Urinary bladder (tissue), 4 donors: ENCODE measurements around the gene LRRN1. TPM values are rescaled to one million over a fixed set of nuclear protein-coding genes. Genes with fewer than 3 reads are reported as not detected.
A peak's percentile ranks its signal among the peaks of the same experiment; 100 is the strongest.

ENCODE experiments used
- DNase-seq: peaks from one replicate; pipeline ENCODE4 v3.0.0-alpha.2; 2015; ENCODE audit errors: extremely low spot score
- H3K27ac ChIP-seq: one replicate; pipeline ENCODE4 v1.5.1; 2013; ENCODE audit warnings: low read depth, mild to moderate bottlenecking, moderate library complexity
- H3K36me3 ChIP-seq: one replicate; pipeline ENCODE4 v1.6.1; 2013; ENCODE audit warnings: mild to moderate bottlenecking, moderate library complexity; ENCODE audit not compliant: insufficient read depth
- H3K4me1 ChIP-seq: one replicate; pipeline ENCODE4 v1.6.1; 2013; ENCODE audit warnings: mild to moderate bottlenecking, moderate library complexity; ENCODE audit not compliant: insufficient read depth
- H3K4me3 ChIP-seq: one replicate; pipeline ENCODE4 v1.5.1; 2013; ENCODE audit warnings: low read depth, low read length
- WGBS: extraction: QIAGEN DNeasy Blood & Tissue Kit; methylation state at CpG from one replicate; pipeline ENCODE4 v1.1.7; 2013; 5-methylcytosine and 5-hydroxymethylcytosine counted together
- polyA plus RNA-seq: library from polyadenylated mRNA; stranded (reverse); fragments of 200-250 nt; gene quantifications from one replicate; pipeline ENCODE4 v1.2.3, GENCODE V29; 2013
- total RNA-seq: library from RNA; depleted of rRNA; stranded (reverse); fragments of >200 nt; gene quantifications from one replicate; pipeline ENCODE4 v1.2.3, GENCODE V29; 2014
- donor health status: healthy with polysubstance abuse.
- donor health status: healthy.

Gene LRRN1
- total RNA-seq (18.2 TPM), polyA plus RNA-seq (0.87 TPM)

GRCh38 chr3:3799173-3800079, at the start of gene LRRN1:
LRRN1 (plus strand) TSS chr3:3799431; CDS start chr3:3844642, 45,211 bp downstream.
- H3K4me1 ChIP-seq: no peaks in the 10 kb centered on the region
- peak within 1 kb of the TSS; percentile 60 for H3K4me3 ChIP-seq
- under 1% methylated on average over 102 of the region's 102 CpGs for WGBS
- no peak within 1 kb of the TSS for H3K27ac ChIP-seq
- no peaks in the 10 kb centered on the region for H3K36me3 ChIP-seq
- DNase-seq: no peak

- Histone ChIP-seq H3K4me3 (no peak overlapping the region), H3K36me3 (no peaks in the 10 kb centered on the region), H3K4me1 (no peaks in the 10 kb centered on the region), H3K27ac (no peak overlapping the region)
- 59% methylated on average over 3 of the region's 3 CpGs for WGBS
- no peak for DNase-seq
Observed at GRCh38 chr3:3753416-3753815, 45.8 kb upstream of the LRRN1 start.

GRCh38 chr3:3765661-3766060, 33.6 kb upstream of the LRRN1 start:
- Histone ChIP-seq H3K27ac (no peak overlapping the region), H3K36me3 (no peaks in the 10 kb centered on the region), H3K4me3 (no peak overlapping the region), H3K4me1 (no peaks in the 10 kb centered on the region)
- WGBS: 84% methylated on average over 4 of the region's 4 CpGs
- DNase-seq: no peak

- H3K4me1 ChIP-seq: no peaks in the 10 kb centered on the region
- H3K27ac ChIP-seq: no peak overlapping the region
- WGBS: 55% methylated on average over 1 of the region's 1 CpG
- H3K4me3 ChIP-seq: no peak overlapping the region
- DNase-seq: no peak
- H3K36me3 ChIP-seq: no peaks in the 10 kb centered on the region
Observed at GRCh38 chr3:3766140-3766539, 33.1 kb upstream of the LRRN1 start.

- Histone ChIP-seq H3K4me3 (no peak overlapping the region), H3K27ac (no peak overlapping the region), H3K36me3 (no peaks in the 10 kb centered on the region), H3K4me1 (no peaks in the 10 kb centered on the region)
- DNase-seq: no peak
- 76% methylated on average over 3 of the region's 3 CpGs for WGBS
Observed at GRCh38 chr3:3771094-3771493, 28.1 kb upstream of the LRRN1 start.

GRCh38 chr3:3771567-3771966, 27.7 kb upstream of the LRRN1 start:
- Histone ChIP-seq H3K27ac (no peak overlapping the region), H3K36me3 (no peaks in the 10 kb centered on the region), H3K4me1 (no peaks in the 10 kb centered on the region), H3K4me3 (no peak overlapping the region)
- DNase-seq: no peak
- WGBS: 95% methylated on average over 1 of the region's 1 CpG

- H3K4me1 ChIP-seq: no peaks in the 10 kb centered on the region
- no peaks in the 10 kb centered on the region for H3K36me3 ChIP-seq
- H3K4me3 ChIP-seq: no peak overlapping the region
- WGBS: 42% methylated on average over 1 of the region's 1 CpG
- H3K27ac ChIP-seq: no peak overlapping the region
- no peak for DNase-seq
Observed at GRCh38 chr3:3772338-3772737, 26.9 kb upstream of the LRRN1 start.

GRCh38 chr3:3772920-3773319, 26.3 kb upstream of the LRRN1 start:
- 76% methylated on average over 7 of the region's 7 CpGs for WGBS
- Histone ChIP-seq H3K36me3 (no peaks in the 10 kb centered on the region), H3K4me1 (no peaks in the 10 kb centered on the region), H3K4me3 (no peak overlapping the region), H3K27ac (no peak overlapping the region)
- no peak for DNase-seq

- Histone ChIP-seq H3K36me3 (no peaks in the 10 kb centered on the region), H3K4me3 (no peak overlapping the region), H3K4me1 (no peaks in the 10 kb centered on the region), H3K27ac (no peak overlapping the region)
- WGBS: 94% methylated on average over 4 of the region's 4 CpGs
- no peak for DNase-seq
Observed at GRCh38 chr3:3776607-3777006, 22.6 kb upstream of the LRRN1 start.

GRCh38 chr3:3778216-3778615, 21.0 kb upstream of the LRRN1 start:
- Histone ChIP-seq H3K27ac (no peak overlapping the region), H3K4me3 (no peak overlapping the region), H3K36me3 (no peaks in the 10 kb centered on the region), H3K4me1 (no peaks in the 10 kb centered on the region)
- no peak for DNase-seq

GRCh38 chr3:3778641-3779270, 20.5 kb upstream of the LRRN1 start:
- WGBS: 54% methylated on average over 4 of the region's 4 CpGs
- no peak for DNase-seq
- Histone ChIP-seq H3K4me1 (no peaks in the 10 kb centered on the region), H3K4me3 (no peak overlapping the region), H3K27ac (no peak overlapping the region), H3K36me3 (no peaks in the 10 kb centered on the region)

- no peaks in the 10 kb centered on the region for H3K4me1 ChIP-seq
- no peaks in the 10 kb centered on the region for H3K36me3 ChIP-seq
- no peak for DNase-seq
- H3K4me3 ChIP-seq: no peak overlapping the region
- no peak overlapping the region for H3K27ac ChIP-seq
- WGBS: 70% methylated on average over 7 of the region's 7 CpGs
Observed at GRCh38 chr3:3782457-3782856, 16.8 kb upstream of the LRRN1 start.

- WGBS: 88% methylated on average over 4 of the region's 4 CpGs
Observed at GRCh38 chr3:3783210-3783609, 16.0 kb upstream of the LRRN1 start.

GRCh38 chr3:3783696-3784095, 15.5 kb upstream of the LRRN1 start:
- no peak overlapping the region for H3K4me3 ChIP-seq
- no peak for DNase-seq
- H3K27ac ChIP-seq: no peak overlapping the region
- no peaks in the 10 kb centered on the region for H3K4me1 ChIP-seq
- no peaks in the 10 kb centered on the region for H3K36me3 ChIP-seq
- WGBS: 77% methylated on average over 5 of the region's 5 CpGs

More at GRCh38 chr3:3783210-3783609, 16.0 kb upstream of the LRRN1 start:
- DNase-seq: no peak
- Histone ChIP-seq H3K4me3 (no peak overlapping the region), H3K4me1 (no peaks in the 10 kb centered on the region), H3K27ac (no peak overlapping the region), H3K36me3 (no peaks in the 10 kb centered on the region)
